ENCODE measurements around the gene EVC. TPM values are rescaled to one million over a fixed set of nuclear protein-coding genes. Genes with fewer than 3 reads are reported as not detected.
"Not testable (repeated sequence)": the region's sequence is repeated elsewhere in the genome, so short reads cannot be mapped to it uniquely, and the experiment has no call there.

The EVC gene
- total RNA-seq, 4 donors from 2014 or later = 4.9 to 48.3 (median 38.0) TPM

DNA sequence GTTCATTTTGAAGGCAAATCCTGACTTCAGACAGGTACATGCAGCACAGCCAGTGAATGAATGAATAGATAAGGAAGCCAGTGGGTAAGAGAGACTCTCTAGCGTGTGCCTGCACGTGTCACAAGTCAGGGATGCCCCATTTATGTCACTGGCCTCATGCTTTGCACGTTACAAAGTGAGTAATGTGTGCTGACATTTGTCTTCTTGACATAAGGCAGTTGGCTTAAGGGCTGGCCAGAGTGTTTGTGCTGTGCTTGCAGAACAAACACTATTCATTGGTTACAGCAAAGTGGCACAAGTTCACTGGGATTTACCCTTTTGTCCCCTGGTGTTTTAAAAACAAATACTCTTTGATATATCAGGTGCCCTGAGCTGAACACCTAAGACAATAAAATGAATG, 125.9 kb downstream of the EVC start:
- no peak for TF ChIP-seq POLR2A (IDR thresholded peaks at IDR 0.05)
- TF ChIP-seq, protein P1, sequence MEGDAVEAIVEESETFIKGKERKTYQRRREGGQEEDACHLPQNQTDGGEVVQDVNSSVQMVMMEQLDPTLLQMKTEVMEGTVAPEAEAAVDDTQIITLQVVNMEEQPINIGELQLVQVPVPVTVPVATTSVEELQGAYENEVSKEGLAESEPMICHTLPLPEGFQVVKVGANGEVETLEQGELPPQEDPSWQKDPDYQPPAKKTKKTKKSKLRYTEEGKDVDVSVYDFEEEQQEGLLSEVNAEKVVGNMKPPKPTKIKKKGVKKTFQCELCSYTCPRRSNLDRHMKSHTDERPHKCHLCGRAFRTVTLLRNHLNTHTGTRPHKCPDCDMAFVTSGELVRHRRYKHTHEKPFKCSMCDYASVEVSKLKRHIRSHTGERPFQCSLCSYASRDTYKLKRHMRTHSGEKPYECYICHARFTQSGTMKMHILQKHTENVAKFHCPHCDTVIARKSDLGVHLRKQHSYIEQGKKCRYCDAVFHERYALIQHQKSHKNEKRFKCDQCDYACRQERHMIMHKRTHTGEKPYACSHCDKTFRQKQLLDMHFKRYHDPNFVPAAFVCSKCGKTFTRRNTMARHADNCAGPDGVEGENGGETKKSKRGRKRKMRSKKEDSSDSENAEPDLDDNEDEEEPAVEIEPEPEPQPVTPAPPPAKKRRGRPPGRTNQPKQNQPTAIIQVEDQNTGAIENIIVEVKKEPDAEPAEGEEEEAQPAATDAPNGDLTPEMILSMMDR (IDR thresholded peaks at IDR 0.05) = no peak
- no peaks in the 10 kb centered on the region for H3K27me3 ChIP-seq
- no peaks in the 10 kb centered on the region for H3K36me3 ChIP-seq
- H3K4me1 ChIP-seq = no peaks in the 10 kb centered on the region
- no peak overlapping the region for H3K4me3 ChIP-seq
- H3K9me3 ChIP-seq = no peaks in the 10 kb centered on the region
- intact Hi-C loops (cut with DNase I; ENCODE audit: low total_unique reads) = no loop called here
- no peak for DNase-seq
- no peak overlapping the region for H3K27ac ChIP-seq

DNA sequence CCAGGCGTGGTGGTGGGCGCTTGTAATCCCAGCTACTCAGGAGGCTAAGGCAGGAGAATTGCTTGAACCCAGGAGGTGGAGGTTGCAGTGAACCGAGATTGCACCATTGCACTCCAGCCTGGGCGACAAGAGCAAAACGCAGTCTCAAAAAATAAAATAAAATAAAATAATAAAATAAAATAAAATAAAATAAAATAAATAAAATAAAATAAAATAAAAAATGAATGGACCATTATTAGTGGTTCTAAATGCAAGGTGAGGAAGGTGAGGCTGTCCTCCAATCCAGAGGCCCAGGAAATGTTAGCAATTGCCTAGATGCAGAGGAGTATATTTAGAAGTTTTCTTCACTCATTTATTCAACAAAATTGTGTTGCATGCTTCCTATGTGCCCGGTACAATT, 126.5 kb downstream of the EVC start:
- H3K4me1 ChIP-seq; H3K4me3 ChIP-seq; H3K27ac ChIP-seq; H3K9me3 ChIP-seq; DNase-seq; H3K27me3 ChIP-seq; intact Hi-C loops (cut with DNase I; ENCODE audit: low total_unique reads); H3K36me3 ChIP-seq: not testable (repeated sequence)

DNA sequence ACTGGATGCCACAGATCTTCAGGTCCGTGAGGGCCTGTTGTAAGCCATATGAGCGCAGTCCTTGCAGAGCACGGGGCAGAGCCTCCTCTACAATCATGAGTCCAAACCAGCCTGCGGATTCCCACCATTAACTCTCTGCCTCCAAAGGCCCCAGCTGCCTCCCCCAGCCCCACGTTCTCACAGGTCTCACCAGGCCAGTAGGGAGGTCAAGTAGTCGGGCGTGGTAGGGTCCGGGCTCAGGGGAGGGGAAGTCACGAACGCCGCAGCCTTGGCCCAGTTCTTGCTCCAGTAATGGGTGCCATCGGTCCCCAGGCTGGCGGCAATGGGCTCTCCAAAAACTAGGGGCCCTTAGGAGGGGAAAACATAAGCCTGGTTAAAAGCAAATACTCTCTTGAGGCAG, 128.3 kb downstream of the EVC start:
- no peak overlapping the region for H3K4me3 ChIP-seq
- H3K9me3 ChIP-seq = no peaks in the 10 kb centered on the region
- DNase-seq = no peak
- no peaks in the 10 kb centered on the region for H3K27me3 ChIP-seq
- peak overlapping the region; percentile 38 to 71 for H3K27ac ChIP-seq
- TF ChIP-seq POLR2A (IDR thresholded peaks at IDR 0.05) = no peak
- TF ChIP-seq, protein P1 (IDR thresholded peaks at IDR 0.05) = no peak
- intact Hi-C loops (cut with DNase I; ENCODE audit: low total_unique reads) = no loop called here
- no peaks in the 10 kb centered on the region for H3K4me1 ChIP-seq
- H3K36me3 ChIP-seq = no peaks in the 10 kb centered on the region

DNA sequence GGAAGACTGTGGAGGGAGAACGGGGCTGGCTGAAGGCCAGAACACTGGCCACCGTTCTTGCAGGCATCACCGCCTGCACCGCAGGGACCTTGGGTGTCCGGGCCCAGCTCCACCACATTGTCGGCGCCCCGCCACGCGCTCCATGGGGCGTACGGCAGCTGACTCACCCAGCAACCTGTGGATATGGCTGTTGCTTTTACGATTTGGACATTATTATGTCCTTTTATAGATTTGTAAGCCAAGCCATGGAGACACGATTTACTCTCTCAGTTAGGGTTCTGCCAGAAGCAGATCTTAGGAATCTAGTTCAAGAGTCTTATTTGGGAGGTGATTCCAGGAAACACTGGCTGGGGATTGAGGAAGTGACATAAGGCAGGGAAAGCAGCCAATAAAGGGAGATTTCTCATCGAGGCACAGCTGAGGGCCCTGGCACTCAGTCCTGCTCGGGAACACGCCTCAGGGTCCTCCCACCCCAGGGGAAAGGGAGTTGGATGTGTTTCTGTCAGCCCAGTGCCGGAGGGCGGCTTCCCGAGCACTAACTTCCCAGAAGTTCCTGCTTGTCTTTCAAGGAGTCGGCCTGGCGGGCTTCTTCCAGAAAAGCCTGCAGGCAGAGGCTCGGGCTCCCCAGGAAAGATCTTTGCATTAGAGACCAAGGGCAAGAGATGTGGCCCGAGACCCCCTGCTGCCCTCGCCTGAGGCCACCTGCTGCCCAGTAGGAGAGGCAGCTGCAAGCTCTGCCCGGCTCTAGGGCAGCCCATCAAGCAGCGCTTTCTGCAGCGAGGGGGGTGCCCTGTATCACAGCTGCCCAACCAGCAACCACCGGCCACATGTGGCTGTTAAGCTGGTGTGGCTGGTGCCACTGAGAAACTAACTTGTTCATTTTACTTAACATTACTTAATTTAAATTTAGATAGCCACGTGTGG, 129.0 kb downstream of the EVC start:
- Histone ChIP-seq H3K27ac (peak overlapping the region; percentile 38 to 71), H3K4me3 (no peak overlapping the region), H3K4me1 (no peaks in the 10 kb centered on the region), H3K9me3 (no peaks in the 10 kb centered on the region), H3K27me3 (no peaks in the 10 kb centered on the region), H3K36me3 (no peaks in the 10 kb centered on the region)
- peak; percentile 76 to 83 for DNase-seq
- intact Hi-C loops (cut with DNase I; ENCODE audit: low total_unique reads) = no loop called here
- TF ChIP-seq, protein P1 (IDR thresholded peaks at IDR 0.05) = no peak
- TF ChIP-seq POLR2A (IDR thresholded peaks at IDR 0.05) = no peak

DNA sequence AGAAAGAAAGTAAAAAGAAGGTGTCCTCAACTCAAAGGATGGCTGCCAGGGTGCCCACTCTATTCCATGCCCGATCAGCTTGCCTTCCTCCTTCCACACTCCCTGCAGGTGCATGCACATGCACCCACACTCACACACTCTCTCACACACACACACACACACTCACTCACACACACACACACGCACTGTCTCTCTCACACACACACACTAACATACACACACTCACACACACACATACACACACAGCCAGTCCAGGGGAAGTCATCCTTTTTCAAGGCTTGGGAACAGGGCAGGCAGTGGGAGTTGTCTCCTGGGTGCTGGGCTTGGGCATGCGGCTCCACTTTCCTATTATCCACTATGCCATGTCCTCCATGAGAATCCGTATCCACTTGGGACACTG, 131.5 kb downstream of the EVC start:
- no peak for TF ChIP-seq POLR2A (IDR thresholded peaks at IDR 0.05)
- TF ChIP-seq, protein P1 (IDR thresholded peaks at IDR 0.05) = no peak
- no peaks in the 10 kb centered on the region for H3K36me3 ChIP-seq
- H3K4me3 ChIP-seq = no peak overlapping the region
- H3K27ac ChIP-seq = no peak overlapping the region
- intact Hi-C loops (cut with DNase I; ENCODE audit: low total_unique reads) = no loop called here
- no peak for DNase-seq
- H3K9me3 ChIP-seq = no peaks in the 10 kb centered on the region
- no peaks in the 10 kb centered on the region for H3K27me3 ChIP-seq
- H3K4me1 ChIP-seq = no peaks in the 10 kb centered on the region
